Measurements from ENCODE around the gene HIP1R.
A peak's percentile ranks its signal among the peaks of the same experiment; 100 is the strongest.

Gene HIP1R

DNA sequence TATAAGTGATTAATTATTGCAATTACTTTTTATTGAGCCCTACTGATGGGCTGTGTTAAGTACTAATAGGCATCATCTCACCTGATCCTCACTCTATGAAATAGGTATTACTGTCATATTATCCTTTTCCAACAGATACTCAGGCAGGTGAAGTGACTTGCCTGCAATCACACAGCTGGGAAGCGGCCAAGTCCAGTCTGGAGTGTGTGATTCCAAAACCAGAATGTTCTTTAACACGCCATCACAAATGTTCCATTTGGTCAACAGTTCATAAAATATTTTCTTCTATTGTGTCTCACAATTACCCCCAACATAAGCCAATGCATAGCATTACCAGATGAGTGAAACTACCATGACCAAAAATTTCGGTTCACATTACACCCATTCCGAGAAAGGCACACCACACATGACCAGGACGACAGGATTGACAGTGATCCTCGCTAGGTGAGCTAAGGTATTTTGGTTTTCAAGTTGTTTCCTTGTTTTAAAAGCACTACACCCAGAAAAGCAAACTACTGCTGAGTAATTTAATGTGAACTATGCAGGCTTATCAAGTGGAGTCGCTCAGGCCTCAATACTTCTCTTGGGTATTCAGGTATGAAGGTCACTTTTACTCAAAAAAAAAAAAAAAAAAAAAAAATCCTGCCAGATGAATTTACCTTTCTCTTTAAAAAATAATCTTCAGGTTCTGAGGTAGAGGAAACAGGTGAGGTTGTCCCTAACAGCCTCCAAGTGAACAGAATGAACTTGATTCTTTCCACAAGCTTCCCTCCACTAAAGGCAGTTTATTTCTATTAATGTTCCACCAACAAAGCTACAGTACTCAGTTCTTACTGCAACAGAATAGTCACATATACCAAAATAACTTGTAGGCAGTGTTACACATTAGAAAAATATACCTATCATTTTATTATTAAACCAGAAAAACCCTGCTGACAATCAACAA lies 58.2 kb downstream of the HIP1R start:
- Histone ChIP-seq H3K4me3 (ENCODE audit: low read length) (peak overlapping the region; percentile 83), H3F3A (ENCODE audit: insufficient read depth, low read length) (peaks cover 68% of the 10 kb centered on the region), H3K36me3 (replicated peaks; ENCODE audit: insufficient read depth, low read length) (no peaks in the 10 kb centered on the region), H4K20me1 (ENCODE audit: insufficient read depth, low read length) (no peaks in the 10 kb centered on the region; the same call in 1 of the 2 replicates), H3K4me1 (ENCODE audit: low read length) (peaks cover 25% of the 10 kb centered on the region), H3K27me3 (replicated peaks; ENCODE audit: insufficient read depth, low read length) (no peaks in the 10 kb centered on the region), H3K27ac (ENCODE audit: low read length) (peak overlapping the region; percentile 98), H3K9me3 (replicated peaks; ENCODE audit: insufficient read depth, low read length) (no peaks in the 10 kb centered on the region), H3K9ac (ENCODE audit: low read length) (peak overlapping the region; percentile 100), H2AFZ (ENCODE audit: low read length) (no peak overlapping the region), H3K4me2 (ENCODE audit: low read depth, low read length) (peak overlapping the region; percentile 92), H3K9me2 (replicated peaks; ENCODE audit: insufficient read depth, low read length) (no peaks in the 10 kb centered on the region), H3K79me2 (ENCODE audit: low read length) (peaks cover 88% of the 10 kb centered on the region)
- DNase-seq: peak; percentile 59
- no peak for TF ChIP-seq EZH2phosphoT487 (IDR thresholded peaks at IDR 0.05; ENCODE audit: low read length)
- TF ChIP-seq EZH2 (optimal IDR thresholded peaks at IDR 0.05; ENCODE audit: low read depth, low read length): no peak
- TF ChIP-seq, protein P1, sequence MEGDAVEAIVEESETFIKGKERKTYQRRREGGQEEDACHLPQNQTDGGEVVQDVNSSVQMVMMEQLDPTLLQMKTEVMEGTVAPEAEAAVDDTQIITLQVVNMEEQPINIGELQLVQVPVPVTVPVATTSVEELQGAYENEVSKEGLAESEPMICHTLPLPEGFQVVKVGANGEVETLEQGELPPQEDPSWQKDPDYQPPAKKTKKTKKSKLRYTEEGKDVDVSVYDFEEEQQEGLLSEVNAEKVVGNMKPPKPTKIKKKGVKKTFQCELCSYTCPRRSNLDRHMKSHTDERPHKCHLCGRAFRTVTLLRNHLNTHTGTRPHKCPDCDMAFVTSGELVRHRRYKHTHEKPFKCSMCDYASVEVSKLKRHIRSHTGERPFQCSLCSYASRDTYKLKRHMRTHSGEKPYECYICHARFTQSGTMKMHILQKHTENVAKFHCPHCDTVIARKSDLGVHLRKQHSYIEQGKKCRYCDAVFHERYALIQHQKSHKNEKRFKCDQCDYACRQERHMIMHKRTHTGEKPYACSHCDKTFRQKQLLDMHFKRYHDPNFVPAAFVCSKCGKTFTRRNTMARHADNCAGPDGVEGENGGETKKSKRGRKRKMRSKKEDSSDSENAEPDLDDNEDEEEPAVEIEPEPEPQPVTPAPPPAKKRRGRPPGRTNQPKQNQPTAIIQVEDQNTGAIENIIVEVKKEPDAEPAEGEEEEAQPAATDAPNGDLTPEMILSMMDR (IDR thresholded peaks at IDR 0.05; ENCODE audit: low read length): no peak

DNA sequence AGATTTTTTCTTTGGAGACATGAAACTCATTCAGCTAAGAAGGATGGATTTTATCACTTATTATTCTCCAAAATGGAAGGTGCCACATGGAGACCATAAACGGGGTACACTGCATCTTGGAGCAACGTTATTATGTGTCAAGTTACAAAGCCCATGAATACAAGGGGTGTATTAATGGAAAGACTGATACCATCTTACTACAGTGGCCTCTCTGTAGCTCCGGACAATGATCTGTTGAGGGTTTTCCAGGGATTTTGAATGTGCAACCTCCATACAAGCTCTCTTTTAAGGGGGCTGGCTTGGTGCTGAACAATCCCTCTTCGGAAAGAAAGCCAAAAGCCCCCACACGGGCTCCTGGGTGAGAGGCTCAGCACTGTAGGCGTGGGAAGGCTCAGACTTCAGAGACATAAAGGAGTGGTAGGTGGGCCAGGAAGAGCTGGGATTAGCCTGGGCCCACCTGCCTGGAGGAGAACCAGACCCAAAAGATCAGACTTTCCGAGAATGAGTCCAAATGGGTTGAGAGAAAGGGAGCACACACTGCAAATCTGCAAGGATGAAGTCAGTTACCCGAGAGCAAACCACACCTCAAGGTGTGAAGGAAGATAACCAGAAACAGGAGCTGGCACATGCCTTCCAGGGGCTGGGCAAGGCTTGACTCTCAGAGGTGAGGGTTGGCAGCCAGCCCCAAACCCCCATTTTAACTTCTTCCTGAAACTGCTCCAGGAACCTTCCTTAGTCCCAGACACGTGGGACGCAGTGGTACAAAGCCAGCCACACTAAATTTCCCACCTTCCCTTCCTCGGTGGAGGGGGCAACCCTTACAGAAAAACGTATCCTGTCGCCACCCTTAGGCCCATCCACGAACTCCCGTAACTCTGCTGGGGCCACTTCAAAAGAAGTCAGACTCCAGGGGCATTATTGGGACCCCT lies 59.2 kb downstream of the HIP1R start:
- Histone ChIP-seq H3F3A (ENCODE audit: insufficient read depth, low read length) (peaks cover 68% of the 10 kb centered on the region), H3K4me2 (ENCODE audit: low read depth, low read length) (peak overlapping the region; percentile 92), H3K27ac (ENCODE audit: low read length) (peak overlapping the region; percentile 98)

DNA sequence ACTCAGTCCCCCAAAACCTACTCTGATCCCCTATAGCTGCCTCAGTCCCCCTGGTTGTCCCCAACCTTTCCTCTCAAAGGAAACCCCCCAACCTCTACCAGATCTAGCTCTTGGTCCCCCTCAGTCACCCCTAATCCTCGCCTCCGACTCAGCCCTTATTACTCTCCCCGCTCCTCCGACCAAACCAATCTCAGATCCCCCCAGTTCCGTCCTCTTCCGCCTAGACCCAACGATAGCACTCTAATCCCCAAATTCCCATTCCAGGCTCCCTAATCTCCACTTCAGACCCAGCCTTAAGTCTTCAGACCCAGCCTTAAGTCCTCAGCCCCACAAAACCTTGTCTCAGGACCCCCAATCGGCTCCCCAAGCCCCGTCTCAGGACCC lies 60.1 kb downstream of the HIP1R start:
- Histone ChIP-seq H3K27me3 (replicated peaks; ENCODE audit: insufficient read depth, low read length) (no peaks in the 10 kb centered on the region), H3F3A (ENCODE audit: insufficient read depth, low read length) (peaks cover 62% of the 10 kb centered on the region), H3K27ac (ENCODE audit: low read length) (peak overlapping the region; percentile 98), H4K20me1 (ENCODE audit: insufficient read depth, low read length) (no peaks in the 10 kb centered on the region; the same call in 1 of the 2 replicates), H3K4me2 (ENCODE audit: low read depth, low read length) (peak overlapping the region; percentile 92), H3K9me2 (replicated peaks; ENCODE audit: insufficient read depth, low read length) (no peaks in the 10 kb centered on the region), H3K4me1 (ENCODE audit: low read length) (peaks cover 34% of the 10 kb centered on the region), H3K9ac (ENCODE audit: low read length) (peak overlapping the region; percentile 100), H2AFZ (ENCODE audit: low read length) (no peak overlapping the region), H3K4me3 (ENCODE audit: low read length) (peak overlapping the region; percentile 83), H3K9me3 (replicated peaks; ENCODE audit: insufficient read depth, low read length) (no peaks in the 10 kb centered on the region), H3K79me2 (ENCODE audit: low read length) (peaks cover 69% of the 10 kb centered on the region), H3K36me3 (replicated peaks; ENCODE audit: insufficient read depth, low read length) (no peaks in the 10 kb centered on the region)
- TF ChIP-seq EZH2 (optimal IDR thresholded peaks at IDR 0.05; ENCODE audit: low read depth, low read length) (no peak), EZH2phosphoT487 (IDR thresholded peaks at IDR 0.05; ENCODE audit: low read length) (no peak)
- TF ChIP-seq, protein P1 (IDR thresholded peaks at IDR 0.05; ENCODE audit: low read length): no peak
- no peak for DNase-seq

More for the DNA sequence above, 59.2 kb downstream of the HIP1R start:
- H3K9me3 ChIP-seq (replicated peaks; ENCODE audit: insufficient read depth, low read length): no peaks in the 10 kb centered on the region
- H3K36me3 ChIP-seq (replicated peaks; ENCODE audit: insufficient read depth, low read length): no peaks in the 10 kb centered on the region
- H3K27me3 ChIP-seq (replicated peaks; ENCODE audit: insufficient read depth, low read length): no peaks in the 10 kb centered on the region
- peaks cover 26% of the 10 kb centered on the region for H3K4me1 ChIP-seq (ENCODE audit: low read length)
- DNase-seq: no peak
- peak overlapping the region; percentile 83 for H3K4me3 ChIP-seq (ENCODE audit: low read length)
- H4K20me1 ChIP-seq (ENCODE audit: insufficient read depth, low read length): no peaks in the 10 kb centered on the region; the same call in 1 of the 2 replicates
- H3K79me2 ChIP-seq (ENCODE audit: low read length): peaks cover 78% of the 10 kb centered on the region
- no peak overlapping the region for H2AFZ ChIP-seq (ENCODE audit: low read length)
- H3K9me2 ChIP-seq (replicated peaks; ENCODE audit: insufficient read depth, low read length): no peaks in the 10 kb centered on the region
- TF ChIP-seq, protein P1 (IDR thresholded peaks at IDR 0.05; ENCODE audit: low read length): no peak; the same call in 1 of the 2 replicates
- no peak for TF ChIP-seq EZH2phosphoT487 (IDR thresholded peaks at IDR 0.05; ENCODE audit: low read length)
- no peak for TF ChIP-seq EZH2 (optimal IDR thresholded peaks at IDR 0.05; ENCODE audit: low read depth, low read length)
- H3K9ac ChIP-seq (ENCODE audit: low read length): peak overlapping the region; percentile 100
